Putamen (tissue), 1 donor: ENCODE results near the gene C11orf21.

Experiments used
- DNase-seq: peaks from one replicate; pipeline ENCODE4 v3.0.0-alpha.2; 2016; ENCODE audit warnings: low spot score

C11orf21 gene

DNA sequence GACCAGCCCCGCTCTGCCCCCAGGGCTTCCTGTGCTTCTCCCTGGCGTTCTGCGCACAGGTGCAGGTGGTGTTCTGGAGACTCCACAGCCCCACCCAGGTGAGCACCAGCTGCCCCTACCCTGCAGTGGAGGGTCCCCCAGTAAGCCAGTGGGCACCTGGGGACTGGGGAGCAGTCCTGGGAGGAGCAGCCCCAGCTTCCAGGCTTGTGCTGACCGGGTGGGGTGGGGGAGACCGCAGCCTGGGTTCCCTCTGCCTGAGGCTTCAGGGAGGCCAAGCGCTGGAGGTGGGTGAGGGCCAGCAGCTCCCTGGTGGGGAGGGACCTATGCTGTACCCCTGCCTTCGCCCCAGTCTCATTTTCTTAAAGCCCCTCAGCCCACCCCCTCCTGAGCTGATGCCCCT, 7.0 kb upstream of the C11orf21 start:
- no peak for DNase-seq

DNA sequence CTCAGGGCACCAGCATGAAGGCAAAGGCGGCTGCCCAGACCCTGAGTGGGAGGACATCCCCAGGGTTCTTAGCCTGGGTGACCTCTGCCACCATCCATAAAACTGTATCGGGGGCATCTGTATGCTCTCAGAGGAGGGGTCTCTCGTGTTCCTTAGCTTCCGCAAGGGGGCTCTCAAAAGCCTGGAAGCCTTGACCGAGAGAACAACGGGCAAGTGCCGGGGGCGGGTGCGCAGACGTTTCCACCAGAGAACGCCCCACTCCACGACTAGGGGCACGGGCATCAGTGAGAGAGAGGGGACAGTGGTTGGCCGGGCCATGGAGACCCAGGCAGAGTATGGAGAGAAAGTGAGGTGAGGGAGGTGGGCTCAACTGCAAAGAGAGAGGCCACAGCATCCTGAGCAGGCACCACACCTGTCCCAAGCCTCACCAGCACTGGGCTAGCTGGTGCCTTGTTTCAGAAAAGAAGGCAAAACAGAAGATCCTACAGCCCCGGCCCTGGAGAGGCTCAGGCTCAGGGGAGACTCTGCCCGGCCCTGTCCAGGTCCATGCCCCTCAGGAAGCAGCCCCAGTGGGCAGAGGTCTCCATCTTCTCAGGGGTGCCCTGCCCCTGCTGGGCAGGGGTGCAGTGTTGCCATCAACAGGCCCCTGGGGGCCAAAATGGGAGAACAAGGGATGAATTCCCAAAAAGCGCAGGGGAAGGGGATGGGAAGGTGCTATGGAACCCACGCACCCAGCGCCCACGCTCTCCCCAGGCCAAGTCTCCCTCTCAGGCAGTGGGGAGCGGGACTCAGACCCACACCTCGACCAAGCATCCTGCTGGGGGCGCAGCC, 6.0 kb upstream of the C11orf21 start:
- DNase-seq: no peak

DNA sequence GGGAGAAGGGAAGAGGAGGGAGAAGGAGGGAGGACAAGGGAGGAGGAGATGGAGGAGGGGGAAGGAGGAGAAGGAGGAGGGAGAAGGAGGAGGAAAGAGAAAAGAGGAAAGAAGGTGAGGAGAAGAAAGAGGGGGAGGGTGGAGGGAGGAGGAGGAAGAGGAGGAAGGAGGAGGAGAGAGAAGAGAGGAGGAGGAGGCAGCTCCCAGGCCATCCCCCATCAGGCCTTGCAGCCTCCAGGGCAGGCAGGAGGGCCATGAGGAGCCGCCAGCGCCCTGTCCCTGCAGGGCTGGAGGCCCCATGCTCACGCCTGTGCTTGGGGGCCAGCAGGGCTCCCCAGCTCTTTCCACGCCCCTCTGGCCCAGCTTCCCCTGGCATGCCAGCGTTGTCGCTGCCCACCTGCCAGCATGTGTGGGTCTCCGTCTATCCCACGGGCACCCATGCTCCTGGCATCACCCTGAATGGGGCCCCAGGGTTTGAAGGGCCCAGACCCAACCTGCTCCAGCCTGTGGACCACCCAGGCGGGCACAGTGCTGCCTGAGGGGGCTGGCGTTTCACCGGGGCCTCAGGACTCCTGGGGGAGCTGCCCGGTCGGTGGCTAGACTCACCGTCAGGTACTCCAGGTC, 5.3 kb upstream of the C11orf21 start:
- no peak for DNase-seq

DNA sequence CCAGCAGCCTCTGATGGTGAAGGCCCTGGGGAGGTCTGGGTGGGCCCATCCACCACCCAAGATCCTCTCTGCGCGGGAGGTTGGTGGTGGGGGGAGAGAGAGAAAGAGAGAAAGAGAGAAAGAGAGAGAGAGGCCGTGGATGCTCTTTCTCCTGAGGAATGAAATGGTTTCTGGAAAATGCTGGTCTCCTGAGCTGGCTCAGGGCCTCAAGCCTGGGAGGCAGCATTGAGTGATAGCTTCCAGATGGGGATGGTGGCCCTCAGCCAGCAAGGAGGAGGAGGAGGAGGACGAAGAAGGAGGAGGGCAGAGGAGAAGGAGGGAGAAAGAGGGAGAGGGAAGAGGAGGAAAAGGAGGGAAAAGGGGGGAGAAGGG, 4.7 kb upstream of the C11orf21 start:
- DNase-seq: no peak

DNA sequence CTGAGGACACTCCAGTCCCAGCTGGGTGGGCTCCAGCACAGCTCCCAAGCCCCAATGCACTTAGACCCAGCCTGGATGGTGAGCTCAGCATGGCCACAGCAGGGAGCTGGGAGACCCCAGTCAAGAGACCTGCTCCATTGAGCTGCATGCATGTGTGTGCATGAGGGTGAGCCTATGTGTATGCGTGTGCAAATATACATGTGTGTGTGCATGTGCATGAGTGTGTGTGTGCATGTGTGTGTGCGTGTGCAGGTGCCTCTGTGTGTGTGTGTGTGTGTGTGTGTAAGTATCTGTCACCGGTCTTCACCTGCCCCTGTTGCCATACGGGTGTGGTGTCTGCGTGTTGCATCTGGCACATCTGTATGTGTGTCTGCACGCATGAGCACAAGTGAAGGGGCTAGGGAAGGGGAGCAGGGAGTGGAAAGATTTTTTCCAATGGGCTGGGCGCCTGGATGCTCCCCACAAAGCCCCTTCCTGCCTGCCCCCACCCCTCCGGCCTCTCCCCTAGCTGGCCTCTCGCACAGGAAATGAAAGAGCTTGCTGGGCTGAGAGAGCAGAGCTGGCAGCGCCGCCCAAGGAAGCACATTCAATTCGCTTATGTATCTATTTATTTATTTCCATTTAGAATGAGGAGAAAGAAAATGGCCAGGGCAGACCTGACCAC, 4.2 kb upstream of the C11orf21 start:
- no peak for DNase-seq

DNA sequence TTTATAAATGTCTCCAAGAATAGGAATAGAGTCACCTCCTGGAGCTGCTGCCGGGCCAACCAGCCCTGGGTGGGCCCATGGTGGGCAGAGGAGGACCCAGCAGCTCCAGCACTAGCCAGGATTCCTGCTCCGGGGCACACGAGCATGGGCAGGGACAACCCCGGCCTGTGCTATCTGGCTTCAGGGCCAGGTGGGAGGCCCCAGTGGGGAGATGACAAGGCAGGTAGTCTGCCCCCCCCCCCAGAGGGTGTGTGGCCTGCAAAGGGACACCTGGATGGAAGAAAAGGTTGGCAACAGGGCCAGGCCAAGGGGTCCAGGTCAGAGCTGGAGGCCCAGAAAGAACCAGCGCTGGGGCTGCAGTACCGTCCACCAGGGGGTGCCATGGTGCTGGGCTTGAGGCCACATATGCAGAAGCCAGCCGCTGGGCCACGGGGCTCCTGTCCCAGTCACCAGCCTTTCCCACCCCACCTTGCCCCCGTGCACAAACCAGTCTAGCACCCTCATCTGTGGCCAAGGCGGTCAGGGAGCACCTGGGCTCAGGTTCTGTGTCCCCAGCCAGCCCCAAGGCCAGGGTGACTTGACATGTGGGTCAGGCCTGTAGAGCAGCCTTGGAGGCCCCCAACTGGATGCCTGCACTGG, 3.5 kb upstream of the C11orf21 start:
- peak; percentile 60 for DNase-seq

DNA sequence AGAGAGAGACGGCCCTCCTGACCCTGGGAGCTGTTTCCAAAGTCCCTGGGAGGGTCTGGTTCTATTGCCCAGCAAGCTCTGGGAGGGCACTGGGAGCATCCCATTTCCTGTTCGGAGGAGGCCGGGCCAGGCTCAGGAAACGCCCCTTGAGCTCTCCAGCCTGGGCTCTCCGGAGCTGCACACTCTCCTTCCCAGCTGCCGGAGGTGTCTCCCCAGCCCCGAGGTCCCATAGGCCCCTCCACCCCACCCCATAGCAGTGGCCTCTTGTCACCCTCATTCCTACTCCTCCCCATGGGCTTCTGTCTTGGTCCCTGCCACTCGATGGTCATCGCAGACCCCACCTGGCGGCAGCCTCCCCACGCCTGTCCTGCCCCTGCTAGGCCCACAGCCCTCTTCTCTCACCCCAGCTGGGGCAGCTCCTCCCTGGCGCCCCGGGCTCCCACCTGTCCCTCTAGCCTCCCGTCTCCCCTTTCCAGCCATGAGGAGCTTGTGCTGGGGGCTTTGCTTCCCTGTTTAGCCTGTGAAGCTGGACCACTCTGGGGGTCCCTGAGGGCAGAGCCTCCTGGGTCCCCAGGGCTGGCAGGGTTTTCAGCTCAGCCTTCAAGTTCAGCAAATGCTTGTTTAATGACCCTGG, 2.9 kb upstream of the C11orf21 start:
- no peak for DNase-seq

DNA sequence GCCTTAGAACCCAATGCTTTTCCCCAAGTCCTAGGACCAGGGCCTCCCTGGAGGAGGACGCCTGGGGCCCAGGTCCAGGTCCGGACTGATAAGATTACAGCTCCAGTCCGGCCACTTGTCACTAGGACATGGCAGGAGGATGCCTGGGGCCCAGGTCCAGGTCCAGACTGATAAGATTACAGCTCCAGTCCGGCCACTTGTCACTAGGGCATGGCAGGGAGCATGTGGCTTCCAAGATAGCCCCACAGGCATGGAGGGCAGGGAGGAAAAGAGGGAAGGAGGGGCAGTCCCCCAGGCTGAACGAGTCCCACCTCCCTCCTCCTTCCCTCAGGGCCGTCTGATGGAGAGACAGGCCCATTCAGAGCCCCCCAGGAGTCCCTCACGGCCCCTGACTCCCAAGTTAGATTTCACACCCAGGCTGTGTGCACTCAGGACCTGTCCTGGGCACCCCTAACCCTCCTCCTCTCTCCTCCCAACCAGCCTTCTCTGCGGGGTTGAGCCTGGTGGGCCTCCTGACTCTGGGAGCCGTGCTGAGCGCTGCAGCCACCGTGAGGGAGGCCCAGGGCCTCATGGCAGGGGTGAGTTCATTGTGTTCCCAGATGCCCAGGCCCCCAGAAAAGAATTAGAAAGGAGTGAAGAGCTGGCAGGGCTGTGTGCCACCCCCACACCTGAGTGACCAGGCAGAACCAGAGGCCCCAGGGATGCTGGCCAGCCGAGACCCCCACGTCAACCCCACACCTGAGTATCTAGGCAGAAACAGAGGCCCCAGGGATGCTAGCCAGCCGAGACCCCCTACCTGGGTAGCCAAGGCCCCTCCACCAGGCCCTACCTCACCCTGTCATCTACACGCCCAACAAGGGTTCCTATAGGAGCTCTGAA, 2.1 kb upstream of the C11orf21 start:
- no peak for DNase-seq

DNA sequence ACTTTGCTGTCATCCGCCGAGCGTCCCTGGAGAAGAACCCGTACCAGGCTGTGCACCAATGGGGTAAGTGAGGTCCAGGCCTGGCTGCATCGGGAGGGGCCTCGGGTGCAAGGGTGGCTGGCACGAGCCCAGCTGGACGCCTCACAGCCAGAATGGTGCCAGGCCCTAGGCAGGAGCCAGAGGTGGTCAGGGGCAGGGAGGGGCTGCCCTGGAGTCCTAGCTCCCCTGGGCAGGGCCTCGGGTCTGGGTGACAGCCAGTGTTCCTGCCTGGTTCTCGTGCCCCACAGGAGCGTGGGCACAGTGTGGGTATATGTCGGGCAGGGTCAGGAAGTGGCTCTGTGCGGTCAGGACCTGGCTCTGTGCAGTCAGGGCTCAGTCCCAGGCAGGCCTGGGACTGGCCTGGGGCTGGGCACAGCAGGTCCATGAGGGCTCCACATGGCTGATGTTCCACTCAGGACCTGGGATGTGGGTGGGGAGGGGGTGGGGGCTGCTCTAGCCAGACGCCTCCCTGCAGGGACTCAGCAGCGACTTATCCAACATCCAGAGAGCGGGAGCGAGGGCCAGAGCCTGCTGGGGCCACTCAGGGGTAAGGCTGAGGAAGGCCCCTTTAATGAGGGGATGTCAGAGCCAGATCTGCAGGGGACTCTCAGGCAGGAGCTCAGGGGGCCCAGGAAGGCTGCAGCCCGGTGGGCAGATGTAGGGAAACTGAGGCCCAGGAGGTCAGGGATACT, 1.3 kb upstream of the C11orf21 start:
- DNase-seq: no peak

DNA sequence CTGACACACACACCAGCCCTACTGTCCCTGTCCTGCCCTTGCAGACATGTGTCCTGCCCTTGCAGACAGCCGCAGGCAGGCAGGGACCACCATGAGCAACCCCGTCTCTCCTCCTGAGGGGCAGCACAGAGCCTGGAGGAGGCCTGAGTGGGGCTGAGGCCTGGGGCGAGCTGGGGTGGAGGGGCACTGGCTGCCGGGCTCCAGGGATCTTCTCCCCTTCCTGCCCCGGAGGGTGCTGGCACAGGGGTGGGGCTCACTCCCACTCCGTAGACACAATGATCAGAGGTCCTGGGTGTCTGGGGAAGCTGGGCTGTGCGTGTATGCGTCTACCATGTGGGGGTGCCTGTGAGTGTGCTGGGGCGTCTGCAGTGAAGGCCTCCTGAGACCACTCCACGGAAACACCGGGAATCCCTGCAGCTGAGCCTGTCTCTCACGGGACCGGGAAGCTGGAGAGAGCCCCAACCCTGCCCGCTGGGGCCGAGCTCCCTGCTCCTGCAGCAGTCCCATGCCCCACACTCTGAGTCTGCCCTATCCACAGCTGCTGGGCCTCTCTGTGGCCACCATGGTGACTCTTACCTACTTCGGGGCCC, 683 bp upstream of the C11orf21 start:
- no peak for DNase-seq

DNA sequence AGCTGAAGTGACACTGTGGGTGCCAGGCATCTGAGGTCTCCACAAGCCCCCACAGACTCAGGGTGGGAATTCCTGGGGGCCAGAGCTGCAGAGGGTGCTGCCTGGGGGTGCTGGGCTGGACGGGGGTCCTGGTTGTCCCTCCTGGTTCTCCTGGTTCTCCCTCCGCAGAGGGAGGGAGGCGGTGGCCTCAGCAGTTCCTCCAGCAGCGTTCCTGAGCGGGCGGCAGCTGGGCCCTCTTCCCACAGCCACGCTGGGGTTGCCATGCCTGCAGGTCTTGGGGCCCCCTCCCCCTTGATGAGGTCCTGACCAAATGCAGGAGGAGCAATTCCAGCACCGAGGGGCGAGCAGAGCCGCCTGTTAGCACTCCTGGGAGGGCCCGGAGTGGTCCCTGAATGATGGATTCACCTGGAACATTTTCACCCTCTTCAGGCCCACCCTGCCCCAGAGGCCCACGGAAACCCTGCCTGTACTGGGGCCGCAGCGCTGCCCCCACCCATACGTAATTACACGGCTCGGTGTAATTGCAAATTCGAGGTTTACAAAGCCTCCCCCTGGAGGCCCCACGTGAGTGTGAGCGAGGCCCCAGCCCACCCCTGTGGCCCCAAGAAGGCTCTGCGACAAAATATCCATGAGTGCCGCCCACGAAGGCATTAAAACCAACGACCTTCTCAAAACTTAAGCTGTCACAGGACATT, 635 bp downstream of the C11orf21 start:
- no peak for DNase-seq

DNA sequence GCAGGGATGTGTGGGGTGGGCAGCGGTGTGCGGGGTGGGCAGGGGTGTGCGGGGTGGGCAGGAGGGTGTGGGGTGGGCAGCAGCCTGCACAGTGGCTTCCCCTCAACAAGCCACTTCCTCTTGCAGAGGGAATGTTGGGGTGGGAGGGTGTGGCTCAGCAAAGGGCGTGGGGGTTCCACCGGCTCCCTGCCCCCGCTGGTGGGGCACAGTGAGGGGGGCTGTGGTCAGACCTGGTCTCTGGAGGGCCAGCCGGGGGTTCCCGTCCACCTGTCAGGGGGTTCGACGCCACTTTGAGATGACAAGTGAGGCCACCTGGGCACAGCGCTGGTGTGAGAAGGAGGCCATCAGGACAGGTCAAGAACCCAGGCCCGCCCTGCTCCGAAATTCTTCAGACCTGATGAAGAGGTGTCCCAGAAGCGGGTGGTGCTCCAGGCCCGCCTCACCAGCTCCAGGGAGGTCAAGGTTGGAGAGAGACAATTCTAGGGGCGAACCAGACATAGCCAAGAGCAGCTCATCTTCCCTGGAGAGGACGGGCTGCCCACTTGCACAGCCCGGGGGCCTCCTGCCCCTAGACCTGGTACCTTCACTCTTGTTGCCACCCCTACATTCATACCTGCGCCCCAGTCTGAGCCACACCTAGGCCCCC, 1.3 kb downstream of the C11orf21 start:
- DNase-seq: no peak

DNA sequence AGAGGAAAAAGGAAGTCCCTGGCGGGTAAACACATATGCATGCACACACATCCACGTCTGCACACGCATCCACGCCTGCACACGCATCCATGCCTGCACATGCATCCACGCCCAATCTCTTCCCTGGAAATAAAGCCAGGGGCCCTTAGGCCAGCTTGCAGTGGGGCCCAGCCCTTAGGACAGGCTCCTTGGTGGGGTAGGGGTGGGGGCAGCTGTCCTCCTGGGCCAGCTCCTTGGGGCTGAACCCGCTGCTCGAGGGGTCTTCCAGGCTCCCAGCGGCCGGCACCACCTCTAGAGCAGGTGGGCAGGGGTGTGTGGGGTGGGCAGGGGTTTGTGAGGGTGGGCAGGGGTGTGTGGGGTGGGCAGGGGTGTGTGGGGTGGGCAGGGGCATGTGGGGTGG, 1.9 kb downstream of the C11orf21 start:
- no peak for DNase-seq

DNA sequence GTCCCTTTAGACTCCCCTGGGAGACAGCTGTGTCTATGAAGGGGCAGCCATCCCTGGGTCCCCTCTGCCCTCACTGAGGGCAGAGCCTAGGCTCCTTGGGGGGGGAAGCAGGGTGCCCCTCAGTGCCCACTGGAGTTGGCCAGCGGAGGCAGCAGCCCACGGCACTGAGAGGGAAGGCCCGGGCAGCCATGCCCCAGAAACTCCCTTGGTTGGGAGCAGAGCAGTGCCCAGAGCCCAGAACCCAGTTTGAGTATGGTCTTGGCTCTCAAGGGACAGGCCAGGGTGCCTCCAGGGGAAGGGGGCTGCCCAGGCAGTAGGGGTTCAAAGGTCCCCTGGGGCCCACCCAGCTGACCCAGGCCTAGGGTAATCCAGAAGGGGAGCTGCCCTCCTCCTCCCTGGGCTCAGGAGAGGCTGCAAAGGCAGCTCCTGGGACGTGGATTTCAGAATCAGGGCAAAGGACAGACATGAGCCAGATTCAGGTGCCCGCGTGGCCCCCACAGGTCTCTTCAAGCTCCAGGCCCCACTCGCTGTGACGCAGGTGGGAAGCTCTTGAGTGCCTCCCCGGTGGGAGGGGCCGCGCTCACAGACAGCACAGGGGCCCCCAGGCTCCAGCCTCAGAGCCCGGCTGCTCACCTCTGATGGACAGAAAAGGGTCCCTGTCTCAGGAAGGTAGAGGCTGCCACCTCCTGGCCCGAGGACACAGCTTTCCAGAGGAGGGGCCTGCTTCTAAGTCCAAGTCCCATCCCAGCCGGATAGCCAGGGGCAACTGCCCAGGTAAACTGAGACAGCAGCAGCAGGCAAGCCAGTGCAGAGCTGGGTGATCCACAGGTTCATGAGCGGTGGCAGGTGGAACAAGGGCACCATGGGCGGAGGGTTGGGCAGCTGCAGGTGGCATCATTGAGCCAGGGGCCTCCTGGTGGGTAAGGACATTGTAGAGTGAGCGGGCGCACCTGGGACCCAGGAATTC, 2.6 kb downstream of the C11orf21 start:
- DNase-seq: no peak

DNA sequence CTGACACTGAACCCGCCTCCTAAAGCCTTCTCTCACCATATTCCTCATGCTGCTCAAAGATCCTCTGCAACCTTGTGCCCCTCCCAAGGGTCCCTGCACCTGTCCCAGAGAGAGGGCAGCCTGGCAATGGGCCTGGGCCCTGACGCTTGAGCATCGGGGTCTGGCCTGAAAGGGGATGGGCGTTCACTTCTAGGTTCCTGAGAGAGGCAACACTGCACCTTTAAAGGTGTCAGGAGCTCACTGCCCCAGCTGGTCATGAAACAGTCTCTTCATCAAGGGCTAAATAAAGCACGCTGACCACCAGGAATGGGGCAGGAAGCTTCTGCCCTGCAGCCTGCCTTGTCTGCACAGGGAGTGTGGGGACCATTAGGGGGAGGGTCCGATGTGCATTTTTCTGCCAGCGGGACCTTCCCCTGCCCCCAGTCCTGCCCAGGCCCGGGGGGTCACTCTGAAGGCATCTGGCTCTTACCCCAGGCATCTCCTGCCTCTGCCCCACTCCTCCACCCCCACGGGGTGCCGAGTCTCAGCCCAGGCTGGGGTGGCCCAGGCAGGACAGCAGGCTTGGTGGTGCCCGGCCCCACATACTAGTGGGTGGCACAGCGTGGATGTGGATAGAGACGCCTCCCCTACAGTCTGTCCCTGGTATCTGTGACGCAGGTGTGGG, 3.5 kb downstream of the C11orf21 start:
- no peak for DNase-seq

DNA sequence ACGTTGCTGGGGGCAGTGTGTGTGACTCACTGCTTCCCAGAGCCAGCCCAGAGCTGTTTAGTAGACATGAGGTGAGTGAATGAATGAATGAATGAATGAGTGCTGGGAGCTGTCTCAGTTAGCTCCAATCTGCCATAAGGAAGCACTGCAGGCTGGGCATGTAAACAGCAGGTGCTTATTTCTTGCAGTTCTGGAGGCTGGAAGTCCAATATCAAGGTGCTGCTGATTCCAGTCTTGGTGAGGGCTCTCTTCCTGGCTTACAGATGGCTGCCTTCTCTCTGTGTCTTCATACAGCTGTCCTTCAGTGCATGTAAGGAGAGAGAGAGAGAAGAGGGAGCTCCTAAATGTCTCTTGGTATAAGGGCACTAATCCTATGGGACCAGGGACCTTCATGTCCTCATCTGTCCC, 4.1 kb downstream of the C11orf21 start:
- no peak for DNase-seq

DNA sequence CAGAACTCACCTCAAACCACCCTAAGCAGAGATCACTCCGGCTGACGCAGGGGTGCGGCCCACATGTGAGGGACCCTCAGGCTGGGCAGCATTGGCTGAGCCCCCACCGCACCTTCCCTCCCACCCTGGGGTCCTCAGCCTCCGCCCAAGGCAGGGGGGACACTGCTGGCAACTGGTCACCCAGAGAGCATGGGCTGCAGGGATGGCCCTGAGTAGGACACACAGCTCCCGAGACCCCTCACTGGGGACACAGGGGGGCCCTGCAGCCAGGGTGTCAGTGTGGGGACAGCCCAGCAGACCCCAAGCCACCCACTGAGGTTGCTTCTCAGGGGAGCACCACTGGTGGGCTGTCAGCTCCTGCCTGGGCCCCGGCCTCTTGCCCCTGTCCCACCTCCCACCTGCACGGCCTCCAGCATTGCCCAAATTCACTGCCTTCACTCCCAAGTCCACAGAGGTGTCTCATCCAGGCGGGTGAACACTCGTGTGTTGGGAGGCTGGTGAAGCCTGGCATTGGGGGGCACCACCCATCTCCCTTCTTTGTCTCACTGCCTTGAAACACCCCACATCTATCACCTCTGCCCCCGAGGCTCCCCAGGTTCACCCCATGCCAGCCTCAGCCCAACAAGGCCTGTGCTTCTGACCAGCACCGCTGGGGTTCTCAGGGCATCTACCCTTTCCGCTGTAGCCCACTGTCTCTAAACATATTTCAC, 4.7 kb downstream of the C11orf21 start:
- no peak for DNase-seq
